GM21367 (cell line): ENCODE data around the gene EML3.

ENCODE experiments used
- ATAC-seq: cut with Tn5 transposase; IDR thresholded peaks from one replicate; pipeline ENCODE4 v1.9.1; 2021; ENCODE audit not compliant: unreplicated experiment

Gene EML3

DNA sequence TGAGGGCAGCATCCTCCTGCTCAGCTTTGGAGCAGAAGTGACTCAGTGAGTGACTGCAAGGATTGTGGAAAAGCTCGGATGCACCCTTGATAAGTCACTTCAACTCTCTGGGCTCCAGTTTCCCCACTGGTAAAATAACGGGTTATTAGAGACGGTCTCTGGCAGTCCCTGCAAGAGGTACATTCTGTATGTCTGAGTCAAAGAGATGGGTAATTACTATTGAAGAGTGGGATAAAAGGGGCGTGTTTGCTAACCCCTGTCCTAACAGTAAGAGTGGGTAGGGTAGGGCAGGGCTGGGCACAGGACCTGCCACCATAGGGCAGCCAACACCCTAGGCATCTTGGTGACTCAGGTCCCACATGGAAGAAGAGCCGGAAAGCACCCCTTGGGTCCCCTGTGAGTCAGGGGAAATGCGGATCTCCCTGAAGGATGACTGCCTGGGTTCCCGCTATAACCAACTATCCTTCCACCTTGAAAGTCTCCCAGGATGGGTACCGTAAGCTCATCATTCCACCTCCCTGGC, 58.7 kb downstream of the EML3 start:
- ATAC-seq, result no peak

DNA sequence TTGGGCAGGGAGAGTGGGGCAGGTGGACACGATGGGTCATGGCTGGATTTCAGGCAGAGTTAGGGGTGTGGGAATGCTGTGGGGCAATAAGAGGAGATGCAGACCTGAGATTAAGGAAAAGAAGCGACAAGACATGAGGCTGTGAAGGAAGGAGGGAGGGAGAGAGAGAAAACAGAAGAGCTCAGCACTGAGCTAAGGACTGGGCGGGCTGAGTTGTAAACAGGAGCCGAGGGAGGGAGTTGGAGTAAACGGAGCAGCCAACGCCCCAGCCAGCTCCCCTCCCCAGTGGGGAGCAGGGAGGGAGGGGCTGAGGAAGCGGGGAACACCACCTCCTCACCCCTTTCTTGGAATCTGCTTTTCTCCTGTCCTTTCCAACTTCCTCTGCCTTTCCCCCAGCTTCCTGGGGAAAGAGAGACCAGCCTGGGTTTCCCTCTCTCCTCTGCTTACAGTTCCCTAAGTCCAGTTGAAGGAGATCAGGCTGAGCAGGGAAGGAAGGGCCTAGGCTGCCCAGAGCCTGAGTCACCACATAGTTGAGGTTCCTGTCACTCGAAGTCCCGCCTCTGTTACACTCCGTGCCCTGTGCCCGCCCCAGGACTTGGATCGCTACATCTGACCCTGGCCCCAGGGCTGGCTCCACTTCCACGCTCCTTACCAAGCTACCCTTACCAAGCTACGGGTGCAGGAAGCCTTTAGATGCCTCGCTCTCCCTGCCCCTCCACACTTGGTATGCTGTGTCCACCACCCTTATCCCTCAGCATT, 59.3 kb downstream of the EML3 start:
- ATAC-seq, result no peak

DNA sequence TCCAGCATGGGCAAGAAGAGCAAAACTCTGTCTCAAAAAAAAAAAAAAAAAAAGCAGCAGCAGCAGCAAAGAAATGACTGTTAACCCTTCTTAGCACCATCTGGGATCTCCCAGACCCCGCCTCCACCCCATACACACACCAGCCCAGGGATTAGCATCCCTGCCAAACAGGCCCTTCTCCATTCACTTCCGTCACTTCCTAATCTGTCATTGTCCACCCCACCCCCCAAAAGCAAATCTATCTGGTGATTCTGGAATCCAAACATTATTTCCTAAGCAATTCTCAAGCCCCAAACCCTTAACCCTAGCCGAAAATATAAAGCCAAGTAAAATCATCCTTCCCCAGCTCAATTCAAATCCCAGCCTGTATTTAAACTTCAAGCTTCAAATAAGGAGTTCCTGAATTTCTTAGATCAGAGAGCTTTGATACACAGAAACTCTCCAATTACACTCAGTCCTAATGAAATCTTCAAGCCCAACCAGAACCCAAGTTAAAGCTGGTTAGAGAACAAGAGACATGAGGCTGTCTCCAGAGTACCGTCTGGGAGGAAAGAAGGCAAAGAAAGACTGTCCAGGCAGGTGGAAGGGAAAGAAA, 60.0 kb downstream of the EML3 start:
- no peak for ATAC-seq
